Measurements from ENCODE around the gene IFIT2.

The IFIT2 gene

GRCh38 chr10:89336241-89336640 is 34.4 kb downstream of the IFIT2 start:
- no peak for DNase-seq
- no peak for TF ChIP-seq CTCF (IDR thresholded peaks at IDR 0.05; ENCODE audit: low read depth, low read length)
- no peaks in the 10 kb centered on the region for H3K9me3 ChIP-seq (ENCODE audit: severe bottlenecking)
- no peak overlapping the region for H3K27ac ChIP-seq
- H3K4me3 ChIP-seq (ENCODE audit: low read depth, low read length), result no peak overlapping the region
- no peaks in the 10 kb centered on the region for H3K36me3 ChIP-seq
- H3K27me3 ChIP-seq (ENCODE audit: insufficient read depth, low read depth, severe bottlenecking), result no peaks in the 10 kb centered on the region

- no peak for DNase-seq
- TF ChIP-seq CTCF (IDR thresholded peaks at IDR 0.05; ENCODE audit: low read depth, low read length), result no peak
- no peak overlapping the region for H3K27ac ChIP-seq
Observed at GRCh38 chr10:89337484-89337883, 35.6 kb downstream of the IFIT2 start.

GRCh38 chr10:89338713-89339112 is 36.9 kb downstream of the IFIT2 start:
- no peaks in the 10 kb centered on the region for H3K36me3 ChIP-seq
- no peaks in the 10 kb centered on the region for H3K9me3 ChIP-seq (ENCODE audit: severe bottlenecking)
- no peak overlapping the region for H3K4me3 ChIP-seq (ENCODE audit: low read depth, low read length)
- H3K27me3 ChIP-seq (ENCODE audit: insufficient read depth, low read depth, severe bottlenecking), result no peaks in the 10 kb centered on the region
- no peak for TF ChIP-seq CTCF (IDR thresholded peaks at IDR 0.05; ENCODE audit: low read depth, low read length)
- no peak overlapping the region for H3K27ac ChIP-seq
- no peak for DNase-seq

More at GRCh38 chr10:89337484-89337883, 35.6 kb downstream of the IFIT2 start:
- Histone ChIP-seq H3K36me3 (no peaks in the 10 kb centered on the region), H3K27me3 (ENCODE audit: insufficient read depth, low read depth, severe bottlenecking) (no peaks in the 10 kb centered on the region), H3K9me3 (ENCODE audit: severe bottlenecking) (no peaks in the 10 kb centered on the region), H3K4me3 (ENCODE audit: low read depth, low read length) (no peak overlapping the region)

GRCh38 chr10:89339875-89340274 is 38.0 kb downstream of the IFIT2 start:
- no peaks in the 10 kb centered on the region for H3K36me3 ChIP-seq

GRCh38 chr10:89341649-89342048 is 39.8 kb downstream of the IFIT2 start:
- Histone ChIP-seq H3K9me3 (ENCODE audit: severe bottlenecking) (no peaks in the 10 kb centered on the region), H3K36me3 (no peaks in the 10 kb centered on the region), H3K4me3 (ENCODE audit: low read depth, low read length) (no peak overlapping the region), H3K27me3 (ENCODE audit: insufficient read depth, low read depth, severe bottlenecking) (no peaks in the 10 kb centered on the region), H3K27ac (no peak overlapping the region)
- DNase-seq, result no peak
- TF ChIP-seq CTCF (IDR thresholded peaks at IDR 0.05; ENCODE audit: low read depth, low read length), result no peak

More at GRCh38 chr10:89339875-89340274, 38.0 kb downstream of the IFIT2 start:
- Histone ChIP-seq H3K9me3 (ENCODE audit: severe bottlenecking) (no peaks in the 10 kb centered on the region), H3K4me3 (ENCODE audit: low read depth, low read length) (no peak overlapping the region), H3K27ac (no peak overlapping the region), H3K27me3 (ENCODE audit: insufficient read depth, low read depth, severe bottlenecking) (no peaks in the 10 kb centered on the region)
- TF ChIP-seq CTCF (IDR thresholded peaks at IDR 0.05; ENCODE audit: low read depth, low read length), result no peak
- DNase-seq, result no peak

GRCh38 chr10:89342206-89342958 is 40.5 kb downstream of the IFIT2 start:
- no peak for DNase-seq
- Histone ChIP-seq H3K4me3 (ENCODE audit: low read depth, low read length) (no peak overlapping the region), H3K27me3 (ENCODE audit: insufficient read depth, low read depth, severe bottlenecking) (no peaks in the 10 kb centered on the region), H3K27ac (no peak overlapping the region), H3K9me3 (ENCODE audit: severe bottlenecking) (no peaks in the 10 kb centered on the region), H3K36me3 (no peaks in the 10 kb centered on the region)
- no peak for TF ChIP-seq CTCF (IDR thresholded peaks at IDR 0.05; ENCODE audit: low read depth, low read length)

All from WERI-Rb-1 (cell line).